Stimulated activated CD8-positive, alpha-beta memory T cell treated with anti-CD3 and anti-CD28 coated beads, Interleukin-12 subunit alpha, Interleukin-12 subunit beta, amount 100 ng/mL, for 4 hours (primary cell): Measurements from ENCODE around the gene NBEA.
"Not testable (repeated sequence)": the region's sequence is repeated elsewhere in the genome, so short reads cannot be mapped to it uniquely, and the experiment has no call there.

ENCODE experiments used
- DNase-seq: peaks from one replicate; pipeline ENCODE4 v3.0.0-alpha.2; 2020; ENCODE audit warnings: low read depth

The NBEA gene, protein sequence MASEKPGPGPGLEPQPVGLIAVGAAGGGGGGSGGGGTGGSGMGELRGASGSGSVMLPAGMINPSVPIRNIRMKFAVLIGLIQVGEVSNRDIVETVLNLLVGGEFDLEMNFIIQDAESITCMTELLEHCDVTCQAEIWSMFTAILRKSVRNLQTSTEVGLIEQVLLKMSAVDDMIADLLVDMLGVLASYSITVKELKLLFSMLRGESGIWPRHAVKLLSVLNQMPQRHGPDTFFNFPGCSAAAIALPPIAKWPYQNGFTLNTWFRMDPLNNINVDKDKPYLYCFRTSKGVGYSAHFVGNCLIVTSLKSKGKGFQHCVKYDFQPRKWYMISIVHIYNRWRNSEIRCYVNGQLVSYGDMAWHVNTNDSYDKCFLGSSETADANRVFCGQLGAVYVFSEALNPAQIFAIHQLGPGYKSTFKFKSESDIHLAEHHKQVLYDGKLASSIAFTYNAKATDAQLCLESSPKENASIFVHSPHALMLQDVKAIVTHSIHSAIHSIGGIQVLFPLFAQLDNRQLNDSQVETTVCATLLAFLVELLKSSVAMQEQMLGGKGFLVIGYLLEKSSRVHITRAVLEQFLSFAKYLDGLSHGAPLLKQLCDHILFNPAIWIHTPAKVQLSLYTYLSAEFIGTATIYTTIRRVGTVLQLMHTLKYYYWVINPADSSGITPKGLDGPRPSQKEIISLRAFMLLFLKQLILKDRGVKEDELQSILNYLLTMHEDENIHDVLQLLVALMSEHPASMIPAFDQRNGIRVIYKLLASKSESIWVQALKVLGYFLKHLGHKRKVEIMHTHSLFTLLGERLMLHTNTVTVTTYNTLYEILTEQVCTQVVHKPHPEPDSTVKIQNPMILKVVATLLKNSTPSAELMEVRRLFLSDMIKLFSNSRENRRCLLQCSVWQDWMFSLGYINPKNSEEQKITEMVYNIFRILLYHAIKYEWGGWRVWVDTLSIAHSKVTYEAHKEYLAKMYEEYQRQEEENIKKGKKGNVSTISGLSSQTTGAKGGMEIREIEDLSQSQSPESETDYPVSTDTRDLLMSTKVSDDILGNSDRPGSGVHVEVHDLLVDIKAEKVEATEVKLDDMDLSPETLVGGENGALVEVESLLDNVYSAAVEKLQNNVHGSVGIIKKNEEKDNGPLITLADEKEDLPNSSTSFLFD (N-terminal part only)

GRCh38 chr13:34941835-34942731 is at the start of gene NBEA:
Gene NBEA (plus strand): TSS chr13:34942270. CDS start chr13:34942821, 551 bp downstream.
- DNase-seq = peak; percentile 66

- DNase-seq = no peak
Measured at GRCh38 chr13:34894756-34895155, 47.3 kb upstream of the NBEA start.

DNA sequence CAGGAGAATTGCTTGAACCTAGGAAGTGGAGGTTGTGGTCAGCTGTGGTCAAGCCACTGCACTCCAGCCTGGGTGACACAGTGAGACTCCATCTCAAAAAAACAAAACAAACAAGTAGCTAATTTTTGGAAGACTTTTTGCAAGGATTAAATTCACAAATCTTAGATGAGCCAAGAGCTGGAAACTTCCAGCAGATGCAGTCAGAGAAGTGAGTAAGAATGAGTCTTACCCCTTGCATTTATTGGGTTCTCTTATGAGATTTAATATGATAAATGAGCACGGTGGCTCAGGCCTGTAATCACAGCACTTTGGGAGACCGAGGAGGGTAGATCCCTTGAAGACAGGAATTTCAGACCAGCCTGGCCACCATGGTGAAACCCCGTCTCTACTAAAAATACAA is 44.9 kb upstream of the NBEA start:
- DNase-seq = no peak

GRCh38 chr13:34899888-34900287 is 42.2 kb upstream of the NBEA start:
- DNase-seq = no peak

DNA sequence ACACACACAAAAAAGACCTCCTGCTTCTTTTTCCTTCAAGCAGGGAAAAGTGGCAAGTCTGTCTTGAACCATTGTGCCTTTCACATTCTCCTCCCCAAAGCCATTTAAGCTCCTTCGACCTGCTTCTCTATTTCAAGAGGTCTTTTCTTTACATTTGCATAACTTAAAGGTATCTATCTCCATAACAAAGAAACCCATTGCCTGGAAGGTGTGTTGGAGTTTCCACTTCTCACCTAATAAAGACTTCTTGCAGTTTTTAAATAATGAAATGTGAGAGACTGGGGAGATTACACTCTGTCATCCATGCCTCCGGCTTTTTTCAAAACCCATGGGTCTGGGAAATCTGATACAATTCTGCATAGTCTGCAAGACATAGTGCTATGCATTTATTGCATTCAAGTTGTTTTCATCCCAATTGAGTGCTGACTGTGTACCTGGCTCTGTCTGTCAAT is 41.8 kb upstream of the NBEA start:
- no peak for DNase-seq

DNA sequence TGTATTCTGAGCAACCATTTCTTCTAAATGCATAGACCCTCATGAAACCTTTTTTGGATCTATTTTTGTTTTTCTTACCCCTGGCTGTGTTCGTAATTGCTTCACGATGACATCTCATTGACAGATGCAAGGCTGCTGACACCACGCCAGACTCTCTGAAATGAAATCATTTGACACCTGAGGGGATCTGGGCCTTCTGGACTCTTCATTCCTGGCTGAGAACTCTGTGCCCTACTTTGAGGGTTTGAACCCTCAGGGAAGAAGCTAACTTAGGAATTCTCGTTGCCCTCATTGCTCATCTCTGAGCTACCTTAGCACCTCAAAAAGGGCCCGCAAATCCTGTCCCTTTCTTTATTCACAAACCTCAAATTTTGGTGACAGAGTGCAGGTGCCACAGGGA is 40.5 kb upstream of the NBEA start:
- DNase-seq = no peak

- no peak for DNase-seq
Measured at GRCh38 chr13:34911159-34911558, 30.9 kb upstream of the NBEA start.

- no peak for DNase-seq
Measured at GRCh38 chr13:34913040-34913439, 29.0 kb upstream of the NBEA start.

- no peak for DNase-seq
Measured at GRCh38 chr13:34914416-34914815, 27.7 kb upstream of the NBEA start.

- DNase-seq = no peak
Measured at GRCh38 chr13:34926508-34926907, 15.6 kb upstream of the NBEA start.

DNA sequence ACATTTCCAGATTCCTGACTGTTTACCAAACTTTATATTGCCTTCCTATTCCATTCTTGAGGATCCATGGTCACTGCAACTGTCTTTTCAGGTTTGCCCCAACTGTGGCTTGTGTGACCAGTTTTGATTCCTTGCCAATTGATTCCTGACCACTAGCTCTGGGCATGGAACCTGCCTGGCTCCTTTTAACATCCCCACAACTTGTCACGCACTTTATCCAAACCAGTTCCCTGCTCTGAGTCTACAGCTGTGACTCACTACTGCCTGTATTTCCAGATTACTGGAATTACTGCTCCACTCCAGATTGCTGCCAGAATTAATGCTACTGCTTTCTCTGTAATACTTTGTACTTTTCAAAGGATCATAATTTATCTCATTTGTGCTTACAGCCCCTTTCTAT is 13.4 kb upstream of the NBEA start:
- DNase-seq = not testable (repeated sequence)

GRCh38 chr13:34931572-34931971 is 10.5 kb upstream of the NBEA start:
- no peak for DNase-seq

GRCh38 chr13:34933349-34933748 is 8.7 kb upstream of the NBEA start:
- no peak for DNase-seq

DNA sequence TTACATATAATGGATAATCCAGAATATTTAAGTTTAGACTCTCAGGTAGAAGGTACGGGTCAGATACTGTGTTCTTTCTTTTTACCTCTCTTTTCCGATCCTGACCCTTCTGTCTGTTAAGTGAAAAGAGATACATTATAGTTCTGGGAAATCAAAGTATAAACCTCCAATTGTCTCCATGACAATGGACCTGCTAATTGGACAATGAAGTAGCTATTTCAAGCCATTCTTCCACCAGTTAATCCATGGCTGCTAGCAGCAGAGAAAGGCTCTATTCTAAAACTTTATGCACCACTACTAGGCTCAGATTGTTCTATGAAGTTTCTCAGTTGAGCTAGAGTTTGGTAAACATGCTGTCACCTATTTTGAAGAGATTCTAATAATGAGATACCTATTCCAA is 8.3 kb upstream of the NBEA start:
- DNase-seq = no peak

GRCh38 chr13:34935841-34936240 is 6.2 kb upstream of the NBEA start:
- DNase-seq = no peak

DNA sequence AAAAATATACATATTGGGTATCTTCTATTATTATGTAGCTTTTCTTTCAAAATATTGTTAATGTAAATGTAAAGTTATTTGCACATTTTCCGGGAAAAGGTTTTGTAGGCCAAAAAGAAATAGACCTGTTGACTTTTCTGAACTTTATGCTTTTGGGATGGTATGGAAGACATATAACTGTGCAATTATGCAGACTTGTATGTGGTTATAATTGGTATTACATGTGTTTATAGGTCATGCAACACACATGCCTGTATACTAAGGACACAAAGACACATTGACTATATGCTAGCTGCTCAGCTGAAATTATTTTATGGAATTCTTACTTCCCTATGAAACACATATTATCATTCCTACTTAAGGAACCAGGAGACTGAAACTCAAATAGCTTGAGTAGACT is 2.3 kb upstream of the NBEA start:
- DNase-seq = no peak

- no peak for DNase-seq
Measured at GRCh38 chr13:34941436-34941834, 635 bp upstream of the NBEA start.

DNA sequence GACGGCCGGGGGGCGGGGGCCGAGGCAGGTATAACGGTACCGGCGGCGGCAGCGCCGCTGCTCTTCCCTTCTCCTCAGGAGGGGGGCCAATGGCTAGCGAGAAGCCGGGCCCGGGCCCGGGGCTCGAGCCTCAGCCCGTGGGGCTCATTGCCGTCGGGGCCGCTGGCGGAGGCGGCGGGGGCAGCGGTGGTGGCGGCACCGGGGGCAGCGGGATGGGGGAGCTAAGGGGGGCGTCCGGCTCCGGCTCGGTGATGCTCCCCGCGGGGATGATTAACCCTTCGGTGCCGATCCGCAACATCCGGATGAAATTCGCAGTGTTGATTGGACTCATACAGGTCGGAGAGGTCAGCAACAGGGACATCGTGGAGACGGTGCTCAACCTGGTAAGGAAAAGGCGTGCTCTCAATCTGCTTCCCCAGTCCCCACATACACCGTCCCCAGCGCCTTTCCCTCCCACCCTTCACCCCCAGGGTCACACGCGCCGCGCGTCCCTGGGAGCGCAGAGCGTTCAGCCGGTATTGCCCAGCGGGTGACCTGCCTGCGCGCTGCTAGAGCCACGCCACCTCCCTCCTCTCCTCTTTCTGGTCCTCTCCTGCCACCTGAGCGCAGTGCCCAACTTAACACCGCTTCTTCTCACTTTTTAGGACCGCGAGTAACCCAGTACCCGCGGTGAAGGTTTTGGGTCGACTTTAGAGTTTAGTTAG is 814 bp downstream of the NBEA start:
- DNase-seq = no peak

- DNase-seq = no peak
Measured at GRCh38 chr13:34943436-34944273, 1.6 kb downstream of the NBEA start.

DNA sequence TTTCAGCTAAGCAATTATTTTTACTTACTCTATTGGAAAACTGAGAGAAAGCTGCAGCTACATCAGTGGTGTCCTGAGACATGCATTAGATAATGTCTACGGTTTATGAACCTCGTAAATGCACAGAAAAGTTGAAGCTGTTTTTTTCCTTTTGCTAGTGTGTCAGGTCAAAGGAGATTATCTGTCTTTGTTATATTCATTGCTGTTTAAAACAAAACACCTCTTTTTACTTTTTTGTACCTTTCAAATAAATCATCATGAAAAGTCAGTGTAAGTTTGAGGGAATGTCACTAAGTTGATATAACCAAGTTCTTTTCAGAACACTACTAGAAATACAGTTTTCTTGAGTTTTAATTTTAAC is 2.2 kb downstream of the NBEA start:
- DNase-seq = no peak
